ENCODE measurements around the gene ITIH4.

ITIH4 gene

DNA sequence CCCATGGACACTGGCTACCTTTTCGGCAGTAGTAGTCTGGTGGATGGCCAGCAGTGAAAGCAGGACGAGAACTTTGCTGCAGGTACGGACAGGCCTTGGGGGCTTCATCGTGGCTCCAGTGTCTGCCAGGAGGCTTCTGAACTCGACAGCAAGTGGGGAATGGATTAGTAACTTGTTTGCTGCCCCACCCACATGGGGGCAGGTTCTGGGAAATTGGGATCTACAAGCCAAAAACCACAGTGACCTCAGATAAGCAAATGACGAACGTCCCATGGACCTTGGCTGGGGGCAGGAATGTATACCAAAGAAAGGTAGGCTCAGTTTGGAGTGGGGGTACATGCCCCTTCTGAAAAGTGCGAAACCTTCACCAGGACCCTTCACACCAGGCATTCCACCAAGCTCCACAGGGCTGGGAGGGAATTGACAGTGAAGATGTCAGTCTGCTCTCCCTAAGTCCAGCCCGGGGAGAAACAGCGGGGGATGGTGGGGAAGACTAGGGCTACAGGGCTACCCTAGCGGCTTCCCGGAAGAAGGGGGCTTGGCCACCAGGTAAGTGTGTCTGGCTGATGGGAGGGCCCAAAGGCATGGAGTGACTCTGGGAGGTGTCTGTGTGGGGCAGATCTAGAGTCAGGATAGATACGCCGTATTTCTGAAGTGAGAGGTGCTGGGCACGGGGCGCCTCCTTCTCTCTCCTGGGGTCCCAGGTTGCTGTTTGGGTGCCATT, at the start of gene ITIH4:
Gene ITIH4 (minus strand): TSS at position 138 of the 724 bp plus-strand sequence. CDS start 30 bp downstream, at position 108.
- TF ChIP-seq, protein P1, sequence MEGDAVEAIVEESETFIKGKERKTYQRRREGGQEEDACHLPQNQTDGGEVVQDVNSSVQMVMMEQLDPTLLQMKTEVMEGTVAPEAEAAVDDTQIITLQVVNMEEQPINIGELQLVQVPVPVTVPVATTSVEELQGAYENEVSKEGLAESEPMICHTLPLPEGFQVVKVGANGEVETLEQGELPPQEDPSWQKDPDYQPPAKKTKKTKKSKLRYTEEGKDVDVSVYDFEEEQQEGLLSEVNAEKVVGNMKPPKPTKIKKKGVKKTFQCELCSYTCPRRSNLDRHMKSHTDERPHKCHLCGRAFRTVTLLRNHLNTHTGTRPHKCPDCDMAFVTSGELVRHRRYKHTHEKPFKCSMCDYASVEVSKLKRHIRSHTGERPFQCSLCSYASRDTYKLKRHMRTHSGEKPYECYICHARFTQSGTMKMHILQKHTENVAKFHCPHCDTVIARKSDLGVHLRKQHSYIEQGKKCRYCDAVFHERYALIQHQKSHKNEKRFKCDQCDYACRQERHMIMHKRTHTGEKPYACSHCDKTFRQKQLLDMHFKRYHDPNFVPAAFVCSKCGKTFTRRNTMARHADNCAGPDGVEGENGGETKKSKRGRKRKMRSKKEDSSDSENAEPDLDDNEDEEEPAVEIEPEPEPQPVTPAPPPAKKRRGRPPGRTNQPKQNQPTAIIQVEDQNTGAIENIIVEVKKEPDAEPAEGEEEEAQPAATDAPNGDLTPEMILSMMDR (conservative IDR thresholded peaks at IDR 0.05; ENCODE audit: low read depth, low read length): no peak
- no peak within 1 kb of the TSS for H3K4me3 ChIP-seq (ENCODE audit: low read length)
- no peak for DNase-seq (ENCODE audit: low read depth)

DNA sequence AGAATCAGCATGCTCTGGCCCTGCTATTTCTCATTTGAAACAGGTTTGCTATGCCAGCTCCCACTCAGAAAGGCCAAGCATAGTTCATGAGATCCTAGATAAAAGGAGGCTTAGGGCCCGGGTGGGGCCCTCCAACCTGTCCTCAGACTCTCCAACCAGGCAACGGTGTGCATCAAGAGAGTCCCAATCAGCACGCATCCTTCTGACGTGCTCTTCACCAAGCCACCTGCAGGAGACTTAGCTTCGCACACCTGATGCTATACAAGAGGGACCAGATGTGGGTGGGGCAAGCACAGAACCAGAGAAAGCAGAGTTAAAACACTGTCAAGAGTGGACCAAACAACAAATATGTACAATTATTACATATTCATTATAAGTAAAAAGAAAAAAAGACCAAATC, 49.6 kb upstream of the ITIH4 start:
- no peak for DNase-seq (ENCODE audit: low read depth)
- H3K4me3 ChIP-seq (ENCODE audit: low read length): no peak overlapping the region
- TF ChIP-seq, protein P1 (conservative IDR thresholded peaks at IDR 0.05; ENCODE audit: low read depth, low read length): no peak

- no peak for DNase-seq (ENCODE audit: low read depth)
- H3K4me3 ChIP-seq (ENCODE audit: low read length): no peak overlapping the region
- TF ChIP-seq, protein P1 (conservative IDR thresholded peaks at IDR 0.05; ENCODE audit: low read depth, low read length): no peak
These were observed 49.1 kb upstream of the ITIH4 start for GRCh38 chr3:52879581-52879980.

GRCh38 chr3:52879090-52879489, 48.6 kb upstream of the ITIH4 start:
- no peak for DNase-seq (ENCODE audit: low read depth)
- TF ChIP-seq, protein P1 (conservative IDR thresholded peaks at IDR 0.05; ENCODE audit: low read depth, low read length): peak; percentile 22
- H3K4me3 ChIP-seq (ENCODE audit: low read length): no peak overlapping the region

DNA sequence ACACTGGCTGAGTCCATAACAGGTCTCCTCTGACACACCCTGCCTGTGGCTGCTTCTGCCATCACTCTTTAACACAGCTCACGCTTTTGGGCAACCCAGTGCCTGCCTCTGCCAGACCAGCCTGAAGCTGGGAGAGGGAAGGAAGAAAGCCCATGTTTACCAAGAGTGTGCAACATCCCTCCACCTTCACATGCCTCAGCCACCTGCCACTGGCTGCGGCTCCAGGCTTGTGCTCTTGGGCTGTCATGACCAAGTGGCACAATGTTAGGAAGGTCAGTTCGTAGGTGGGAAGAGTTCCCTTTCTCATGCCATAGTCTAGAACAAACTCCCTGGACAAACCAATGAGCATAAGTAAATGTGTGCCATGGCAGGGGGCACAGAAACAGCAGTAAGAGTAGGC, 46.6 kb upstream of the ITIH4 start:
- TF ChIP-seq, protein P1 (conservative IDR thresholded peaks at IDR 0.05; ENCODE audit: low read depth, low read length): no peak
- H3K4me3 ChIP-seq (ENCODE audit: low read length): no peak overlapping the region
- no peak for DNase-seq (ENCODE audit: low read depth)

GRCh38 chr3:52874864-52875587, 44.6 kb upstream of the ITIH4 start:
- DNase-seq (ENCODE audit: low read depth): no peak
- TF ChIP-seq, protein P1 (conservative IDR thresholded peaks at IDR 0.05; ENCODE audit: low read depth, low read length): no peak
- H3K4me3 ChIP-seq (ENCODE audit: low read length): no peak overlapping the region

All from retinal pigment epithelial cell (primary cell).